ENCODE measurements around the gene UBE2G1.

Gene UBE2G1

GRCh38 chr17:4234401-4234800 lies 132.1 kb downstream of the UBE2G1 start:
- no peaks in the 10 kb centered on the region for H3K9me3 ChIP-seq
- TF ChIP-seq CTCF (IDR thresholded peaks at IDR 0.05): no peak
- peaks cover 76% of the 10 kb centered on the region for H3K36me3 ChIP-seq
- no peaks in the 10 kb centered on the region for H3K4me1 ChIP-seq (ENCODE audit: control insufficient read depth in 1 of 2, insufficient read depth in 1 of 2, low read depth in 1 of 2, low read length in 1 of 2)
- H3K27ac ChIP-seq: no peak overlapping the region
- no peak overlapping the region for H3K4me3 ChIP-seq (ENCODE audit: low read depth in 1 of 2, low read length in 1 of 2)
- H3K27me3 ChIP-seq: no peaks in the 10 kb centered on the region

GRCh38 chr17:4233668-4234258 lies 132.7 kb downstream of the UBE2G1 start:
- Histone ChIP-seq H3K9me3 (no peaks in the 10 kb centered on the region), H3K4me3 (ENCODE audit: low read depth in 1 of 2, low read length in 1 of 2) (no peak overlapping the region), H3K27me3 (no peaks in the 10 kb centered on the region), H3K4me1 (ENCODE audit: control insufficient read depth in 1 of 2, insufficient read depth in 1 of 2, low read depth in 1 of 2, low read length in 1 of 2) (no peaks in the 10 kb centered on the region), H3K27ac (no peak overlapping the region), H3K36me3 (peaks cover 69% of the 10 kb centered on the region)
- no peak for TF ChIP-seq CTCF (IDR thresholded peaks at IDR 0.05)

- H3K4me1 ChIP-seq (ENCODE audit: control insufficient read depth in 1 of 2, insufficient read depth in 1 of 2, low read depth in 1 of 2, low read length in 1 of 2): no peaks in the 10 kb centered on the region
- no peak overlapping the region for H3K27ac ChIP-seq
- H3K27me3 ChIP-seq: no peaks in the 10 kb centered on the region
- no peak overlapping the region for H3K4me3 ChIP-seq (ENCODE audit: low read depth in 1 of 2, low read length in 1 of 2)
- H3K9me3 ChIP-seq: no peaks in the 10 kb centered on the region
- H3K36me3 ChIP-seq: peaks cover 58% of the 10 kb centered on the region
- TF ChIP-seq CTCF (IDR thresholded peaks at IDR 0.05): no peak
Measured at GRCh38 chr17:4232168-4232813, 134.2 kb downstream of the UBE2G1 start.

- Histone ChIP-seq H3K4me3 (ENCODE audit: low read depth in 1 of 2, low read length in 1 of 2) (no peak overlapping the region), H3K27me3 (no peaks in the 10 kb centered on the region), H3K36me3 (peaks cover 46% of the 10 kb centered on the region), H3K27ac (no peak overlapping the region), H3K4me1 (ENCODE audit: control insufficient read depth in 1 of 2, insufficient read depth in 1 of 2, low read depth in 1 of 2, low read length in 1 of 2) (no peaks in the 10 kb centered on the region), H3K9me3 (no peaks in the 10 kb centered on the region)
- TF ChIP-seq CTCF (IDR thresholded peaks at IDR 0.05): no peak
Measured at GRCh38 chr17:4229627-4230541, 136.6 kb downstream of the UBE2G1 start.

GRCh38 chr17:4221899-4222659 lies 144.4 kb downstream of the UBE2G1 start:
- no peak overlapping the region for H3K4me3 ChIP-seq (ENCODE audit: low read depth in 1 of 2, low read length in 1 of 2)
- no peaks in the 10 kb centered on the region for H3K27me3 ChIP-seq
- no peak for TF ChIP-seq CTCF (IDR thresholded peaks at IDR 0.05)
- no peak overlapping the region for H3K27ac ChIP-seq
- H3K36me3 ChIP-seq: peaks cover 39% of the 10 kb centered on the region
- no peaks in the 10 kb centered on the region for H3K9me3 ChIP-seq
- no peaks in the 10 kb centered on the region for H3K4me1 ChIP-seq (ENCODE audit: control insufficient read depth in 1 of 2, insufficient read depth in 1 of 2, low read depth in 1 of 2, low read length in 1 of 2)
